Measurements from ENCODE around the gene CHURC1. TPM values are rescaled to one million over a fixed set of nuclear protein-coding genes. Genes with fewer than 3 reads are reported as not detected.
A peak's percentile ranks its signal among the peaks of the same experiment; 100 is the strongest.

CHURC1 gene
- total RNA-seq, 2 donors from 2014 or later = 56.7 to 63.2 TPM

DNA sequence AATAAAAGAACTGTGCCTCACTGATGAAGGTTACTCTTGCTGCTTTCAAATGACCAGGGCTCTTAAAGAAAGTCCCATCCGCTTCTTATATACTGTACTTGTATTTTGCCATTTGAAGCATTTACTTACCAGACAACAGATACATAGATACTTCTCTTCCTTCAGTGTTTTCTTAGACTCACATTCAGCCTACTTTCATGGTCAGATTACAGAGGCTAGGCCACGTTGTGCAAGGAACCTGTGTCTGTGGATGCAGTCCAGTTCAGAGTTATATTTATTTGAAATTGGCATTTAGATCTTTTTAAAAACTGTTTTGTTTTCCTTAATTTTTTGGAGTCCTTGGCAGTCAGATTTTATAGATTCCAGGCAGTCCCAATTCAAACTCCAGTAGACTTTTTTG, 6.2 kb downstream of the CHURC1 start:
- 73% methylated on average over 2 of the region's 2 CpGs for WGBS, 2 experiments (ENCODE audit: insufficient coverage in 1 of 2, insufficient read length in 1 of 2)
- Histone ChIP-seq H3K4me1 (ENCODE audit: control insufficient read depth, insufficient read depth, low read length) (peaks cover 10% of the 10 kb centered on the region), H3K27ac (ENCODE audit: low read depth, low read length) (no peak overlapping the region), H3K4me3 (ENCODE audit: low read length) (no peak overlapping the region), H3K27me3 (ENCODE audit: control insufficient read depth, insufficient read depth, low read length, poor library complexity, severe bottlenecking) (no peaks in the 10 kb centered on the region), H3K9me3 (ENCODE audit: control insufficient read depth, low read length) (no peaks in the 10 kb centered on the region), H3K36me3 (ENCODE audit: control insufficient read depth, insufficient read depth, low read length) (peaks cover 11% of the 10 kb centered on the region), H3K9ac (ENCODE audit: extremely low read depth, low read length, poor library complexity, severe bottlenecking) (no peak overlapping the region)
- Mint-ChIP-seq H3K4me3 (no peak overlapping the region), H3K9me3 (no peaks in the 10 kb centered on the region), H3K27ac (no peak overlapping the region), H3K27me3 (ENCODE audit: insufficient read depth) (no peaks in the 10 kb centered on the region), H3K36me3 (ENCODE audit: low read depth) (peaks cover 16% of the 10 kb centered on the region), H3K4me1 (peaks cover 14% of the 10 kb centered on the region)
- no peak for DNase-seq
- TF ChIP-seq, protein P1, sequence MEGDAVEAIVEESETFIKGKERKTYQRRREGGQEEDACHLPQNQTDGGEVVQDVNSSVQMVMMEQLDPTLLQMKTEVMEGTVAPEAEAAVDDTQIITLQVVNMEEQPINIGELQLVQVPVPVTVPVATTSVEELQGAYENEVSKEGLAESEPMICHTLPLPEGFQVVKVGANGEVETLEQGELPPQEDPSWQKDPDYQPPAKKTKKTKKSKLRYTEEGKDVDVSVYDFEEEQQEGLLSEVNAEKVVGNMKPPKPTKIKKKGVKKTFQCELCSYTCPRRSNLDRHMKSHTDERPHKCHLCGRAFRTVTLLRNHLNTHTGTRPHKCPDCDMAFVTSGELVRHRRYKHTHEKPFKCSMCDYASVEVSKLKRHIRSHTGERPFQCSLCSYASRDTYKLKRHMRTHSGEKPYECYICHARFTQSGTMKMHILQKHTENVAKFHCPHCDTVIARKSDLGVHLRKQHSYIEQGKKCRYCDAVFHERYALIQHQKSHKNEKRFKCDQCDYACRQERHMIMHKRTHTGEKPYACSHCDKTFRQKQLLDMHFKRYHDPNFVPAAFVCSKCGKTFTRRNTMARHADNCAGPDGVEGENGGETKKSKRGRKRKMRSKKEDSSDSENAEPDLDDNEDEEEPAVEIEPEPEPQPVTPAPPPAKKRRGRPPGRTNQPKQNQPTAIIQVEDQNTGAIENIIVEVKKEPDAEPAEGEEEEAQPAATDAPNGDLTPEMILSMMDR (conservative IDR thresholded peaks at IDR 0.05) = no peak

DNA sequence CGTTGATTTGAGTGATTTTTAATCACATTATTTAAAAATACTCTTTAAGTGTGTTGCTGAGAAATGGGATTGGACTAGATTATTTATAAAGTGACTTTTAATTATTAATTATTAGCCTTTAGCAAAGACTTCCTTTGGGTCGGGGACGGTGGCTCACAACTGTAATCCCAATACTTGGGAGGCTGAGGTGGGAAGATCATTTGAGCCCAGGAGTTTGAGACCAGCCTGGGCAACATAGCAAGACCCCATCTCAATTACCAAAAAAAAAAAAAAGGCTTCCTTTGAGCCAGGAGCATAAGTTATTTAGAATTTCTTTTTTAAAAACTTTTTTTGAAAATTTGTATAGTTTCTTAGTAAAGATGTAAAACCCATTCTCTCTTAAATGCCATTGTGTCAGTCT, 8.8 kb downstream of the CHURC1 start:
- Histone ChIP-seq H3K36me3 (ENCODE audit: control insufficient read depth, insufficient read depth, low read length) (peaks cover 15% of the 10 kb centered on the region), H3K4me3 (ENCODE audit: low read length) (no peak overlapping the region), H3K27me3 (ENCODE audit: control insufficient read depth, insufficient read depth, low read length, poor library complexity, severe bottlenecking) (no peaks in the 10 kb centered on the region), H3K27ac (ENCODE audit: low read depth, low read length) (no peak overlapping the region), H3K4me1 (ENCODE audit: control insufficient read depth, insufficient read depth, low read length) (peaks cover 10% of the 10 kb centered on the region), H3K9ac (ENCODE audit: extremely low read depth, low read length, poor library complexity, severe bottlenecking) (no peak overlapping the region), H3K9me3 (ENCODE audit: control insufficient read depth, low read length) (no peaks in the 10 kb centered on the region)
- TF ChIP-seq, protein P1 (conservative IDR thresholded peaks at IDR 0.05) = no peak
- DNase-seq = no peak
- H3K4me3 Mint-ChIP-seq = no peak overlapping the region
- WGBS, 2 experiments (ENCODE audit: insufficient coverage in 1 of 2, insufficient read length in 1 of 2) = 87% methylated on average over 2 of the region's 3 CpGs; no CpG with 5 or more reads in 1 of the 2 experiments
- H3K4me1 Mint-ChIP-seq = peaks cover 17% of the 10 kb centered on the region
- H3K9me3 Mint-ChIP-seq = no peaks in the 10 kb centered on the region
- no peaks in the 10 kb centered on the region for H3K27me3 Mint-ChIP-seq (ENCODE audit: insufficient read depth)
- H3K27ac Mint-ChIP-seq = no peak overlapping the region
- H3K36me3 Mint-ChIP-seq (ENCODE audit: low read depth) = peaks cover 8% of the 10 kb centered on the region

DNA sequence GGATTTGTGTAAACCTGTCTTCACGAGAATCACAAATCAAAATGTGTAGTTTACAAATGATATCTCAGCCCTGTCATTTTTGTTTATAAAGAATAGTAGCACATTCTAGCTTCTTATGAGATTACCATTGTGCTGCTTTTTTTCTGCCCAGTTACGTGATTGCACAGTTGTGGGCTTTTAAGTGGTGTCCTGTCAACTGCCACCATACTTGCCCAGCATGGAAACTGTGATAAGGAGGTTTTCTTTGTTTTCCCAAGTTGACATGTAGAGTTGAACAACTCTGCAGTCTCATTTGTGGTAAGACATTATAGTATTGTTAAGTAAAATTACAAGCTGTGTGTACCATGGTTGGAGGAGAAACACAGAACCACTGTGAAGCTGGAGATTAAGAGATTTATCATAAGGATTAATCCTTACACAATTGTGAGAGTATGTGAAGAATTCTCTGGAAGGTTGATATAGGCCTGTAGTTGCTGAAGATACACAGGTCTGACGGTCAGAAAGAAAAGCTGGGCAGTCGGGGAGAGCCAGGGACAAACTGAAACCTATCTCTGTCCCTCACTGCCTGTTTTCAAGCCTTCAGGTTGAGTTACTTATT, 12.2 kb downstream of the CHURC1 start:
- no peaks in the 10 kb centered on the region for H3K9me3 Mint-ChIP-seq
- H3K4me3 Mint-ChIP-seq = no peak overlapping the region
- Histone ChIP-seq H3K4me3 (ENCODE audit: low read length) (no peak overlapping the region), H3K9me3 (ENCODE audit: control insufficient read depth, low read length) (no peaks in the 10 kb centered on the region), H3K4me1 (ENCODE audit: control insufficient read depth, insufficient read depth, low read length) (peaks cover 10% of the 10 kb centered on the region), H3K27ac (ENCODE audit: low read depth, low read length) (no peak overlapping the region), H3K36me3 (ENCODE audit: control insufficient read depth, insufficient read depth, low read length) (peaks cover 43% of the 10 kb centered on the region), H3K27me3 (ENCODE audit: control insufficient read depth, insufficient read depth, low read length, poor library complexity, severe bottlenecking) (no peaks in the 10 kb centered on the region), H3K9ac (ENCODE audit: extremely low read depth, low read length, poor library complexity, severe bottlenecking) (no peak overlapping the region)
- H3K27ac Mint-ChIP-seq = no peak overlapping the region
- WGBS, 2 experiments (ENCODE audit: insufficient coverage in 1 of 2, insufficient read length in 1 of 2) = 84% methylated on average over 4 of the region's 4 CpGs; no CpG with 5 or more reads in 1 of the 2 experiments
- H3K36me3 Mint-ChIP-seq (ENCODE audit: low read depth) = peaks cover 8% of the 10 kb centered on the region
- peak; percentile 24 for DNase-seq
- H3K27me3 Mint-ChIP-seq (ENCODE audit: insufficient read depth) = no peaks in the 10 kb centered on the region
- peaks cover 17% of the 10 kb centered on the region for H3K4me1 Mint-ChIP-seq
- TF ChIP-seq, protein P1 (conservative IDR thresholded peaks at IDR 0.05) = no peak
